GM20000 (cell line): ENCODE measurements around the gene ZNRF3.

ENCODE experiments used
- DNase-seq: peaks from one replicate; pipeline ENCODE4 v3.0.0; 2012; ENCODE audit warnings: low spot score
- TF ChIP-seq, protein P1 (sequence below): IDR thresholded peaks from 2 replicates; pipeline ENCODE4 v1.5.1; 2012; ENCODE audit warnings: mild to moderate bottlenecking, control low read depth; ENCODE audit errors: extremely low read depth, missing control alignments

ZNRF3 gene

DNA sequence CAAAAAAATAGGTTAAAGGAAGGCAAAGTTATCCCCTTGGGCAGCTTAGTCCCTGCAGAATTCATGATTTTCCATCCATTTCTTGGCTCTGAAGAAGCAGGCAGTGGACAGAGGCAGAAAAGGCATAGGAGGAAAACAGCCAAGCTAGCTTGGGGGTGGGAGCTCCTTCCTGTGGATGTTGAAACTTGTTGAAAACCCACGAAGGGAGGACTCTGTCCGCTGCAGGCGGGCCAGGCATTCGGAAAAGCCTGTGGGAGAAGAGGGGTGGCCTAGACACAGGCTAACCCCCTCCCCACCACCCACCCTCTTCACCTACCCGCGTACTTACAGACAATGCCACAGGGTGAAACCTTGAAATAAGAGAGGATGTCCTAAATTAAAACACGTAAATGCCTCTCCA is 106.1 kb downstream of the ZNRF3 start:
- no peak for DNase-seq
- TF ChIP-seq, protein P1, sequence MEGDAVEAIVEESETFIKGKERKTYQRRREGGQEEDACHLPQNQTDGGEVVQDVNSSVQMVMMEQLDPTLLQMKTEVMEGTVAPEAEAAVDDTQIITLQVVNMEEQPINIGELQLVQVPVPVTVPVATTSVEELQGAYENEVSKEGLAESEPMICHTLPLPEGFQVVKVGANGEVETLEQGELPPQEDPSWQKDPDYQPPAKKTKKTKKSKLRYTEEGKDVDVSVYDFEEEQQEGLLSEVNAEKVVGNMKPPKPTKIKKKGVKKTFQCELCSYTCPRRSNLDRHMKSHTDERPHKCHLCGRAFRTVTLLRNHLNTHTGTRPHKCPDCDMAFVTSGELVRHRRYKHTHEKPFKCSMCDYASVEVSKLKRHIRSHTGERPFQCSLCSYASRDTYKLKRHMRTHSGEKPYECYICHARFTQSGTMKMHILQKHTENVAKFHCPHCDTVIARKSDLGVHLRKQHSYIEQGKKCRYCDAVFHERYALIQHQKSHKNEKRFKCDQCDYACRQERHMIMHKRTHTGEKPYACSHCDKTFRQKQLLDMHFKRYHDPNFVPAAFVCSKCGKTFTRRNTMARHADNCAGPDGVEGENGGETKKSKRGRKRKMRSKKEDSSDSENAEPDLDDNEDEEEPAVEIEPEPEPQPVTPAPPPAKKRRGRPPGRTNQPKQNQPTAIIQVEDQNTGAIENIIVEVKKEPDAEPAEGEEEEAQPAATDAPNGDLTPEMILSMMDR, result no peak

DNA sequence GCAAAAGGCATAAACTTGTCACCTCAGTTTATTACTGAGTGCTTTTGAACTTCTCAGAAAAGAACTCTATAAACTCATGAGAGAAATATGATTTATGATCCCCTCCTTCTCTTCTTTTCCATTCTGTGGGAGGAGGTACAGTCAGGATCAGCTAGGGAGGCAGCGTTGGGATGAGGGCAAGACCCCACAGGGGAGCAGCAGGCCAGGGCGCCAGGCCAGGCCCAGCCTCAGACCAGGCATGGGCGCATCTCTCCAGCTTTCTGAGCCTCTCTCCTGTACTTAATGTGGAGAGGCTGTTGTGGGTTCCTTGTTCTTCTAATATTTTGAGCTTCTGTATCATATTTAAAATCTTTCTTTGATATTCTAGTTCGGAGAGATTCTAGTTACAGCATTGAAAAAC is 106.5 kb downstream of the ZNRF3 start:
- TF ChIP-seq, protein P1, result no peak
- DNase-seq, result no peak

DNA sequence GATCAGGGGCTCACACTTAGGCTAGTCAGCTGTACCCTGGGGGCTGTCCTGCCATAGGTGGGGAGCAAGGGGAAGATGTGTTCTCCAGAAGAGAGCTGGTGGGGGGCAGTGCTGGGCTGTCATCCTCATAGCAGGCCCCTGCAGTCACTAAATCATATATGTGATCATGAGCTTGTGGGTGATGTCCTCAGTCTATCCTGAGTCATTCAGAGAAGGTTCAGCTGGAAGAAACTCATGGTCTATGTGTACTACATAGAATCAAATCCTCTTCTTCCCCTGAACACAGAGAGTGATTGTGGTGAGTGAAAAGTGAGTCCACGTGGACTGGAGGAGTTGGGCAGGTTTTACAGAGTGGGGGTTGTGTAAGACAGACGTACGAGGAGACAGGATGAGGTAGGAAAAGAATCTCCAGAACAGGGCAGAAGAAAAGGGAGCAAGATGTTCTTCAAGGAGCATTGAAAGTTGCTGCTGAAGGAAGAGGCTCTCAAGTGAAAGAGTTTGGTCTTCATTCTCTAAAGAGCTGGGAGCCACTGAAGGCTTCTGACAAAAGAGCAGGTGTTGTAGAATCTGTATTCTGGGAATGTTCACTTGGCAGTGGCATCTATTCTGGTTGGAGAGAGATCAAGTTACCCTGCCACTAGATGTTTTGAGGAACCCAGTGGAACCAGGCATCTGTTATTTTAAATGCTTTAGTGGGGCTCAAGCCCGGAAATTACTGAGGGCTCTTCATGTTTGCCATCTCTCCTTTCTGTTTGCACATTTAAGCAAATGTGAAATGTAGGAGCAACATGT is 109.4 kb downstream of the ZNRF3 start:
- TF ChIP-seq, protein P1, result no peak
- no peak for DNase-seq

DNA sequence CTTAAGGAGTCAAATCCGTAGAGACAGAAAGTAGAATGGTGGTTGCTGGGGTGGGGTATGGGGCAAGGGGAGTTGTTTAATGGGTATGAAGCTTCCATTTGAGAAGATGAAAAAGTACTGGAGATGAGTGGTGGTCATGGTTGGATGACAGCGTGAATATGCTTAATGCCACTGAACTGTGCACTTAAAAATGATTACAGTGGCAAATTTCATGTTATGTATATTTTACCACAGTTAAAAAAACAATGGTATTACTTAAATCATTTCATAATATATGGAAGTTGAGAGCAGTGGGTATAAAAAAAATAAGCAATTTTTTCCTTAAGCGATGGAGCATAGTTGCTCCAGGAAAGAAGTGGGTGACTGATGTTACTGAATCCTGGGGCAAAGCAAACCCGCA is 111.2 kb downstream of the ZNRF3 start:
- no peak for DNase-seq
- TF ChIP-seq, protein P1, result no peak

DNA sequence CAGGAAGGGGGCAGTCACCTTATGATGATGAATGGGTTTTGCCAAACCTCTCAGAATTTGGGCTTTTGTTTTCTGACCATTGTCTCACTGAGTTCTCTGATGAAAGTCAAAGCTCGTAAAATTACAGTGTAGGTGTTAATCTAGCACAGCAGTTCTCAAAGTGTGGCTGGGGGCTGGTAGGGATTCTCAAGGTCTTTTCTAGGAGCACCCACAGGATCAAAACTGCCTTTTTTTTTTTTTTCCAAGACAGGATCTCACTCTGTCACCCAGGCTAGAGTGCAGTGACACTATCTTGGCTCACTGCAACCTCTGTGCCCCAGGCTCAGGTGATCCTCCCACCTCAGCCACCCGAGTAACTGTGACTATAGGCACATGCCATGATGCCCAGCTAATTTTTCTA is 112.2 kb downstream of the ZNRF3 start:
- DNase-seq, result no peak

DNA sequence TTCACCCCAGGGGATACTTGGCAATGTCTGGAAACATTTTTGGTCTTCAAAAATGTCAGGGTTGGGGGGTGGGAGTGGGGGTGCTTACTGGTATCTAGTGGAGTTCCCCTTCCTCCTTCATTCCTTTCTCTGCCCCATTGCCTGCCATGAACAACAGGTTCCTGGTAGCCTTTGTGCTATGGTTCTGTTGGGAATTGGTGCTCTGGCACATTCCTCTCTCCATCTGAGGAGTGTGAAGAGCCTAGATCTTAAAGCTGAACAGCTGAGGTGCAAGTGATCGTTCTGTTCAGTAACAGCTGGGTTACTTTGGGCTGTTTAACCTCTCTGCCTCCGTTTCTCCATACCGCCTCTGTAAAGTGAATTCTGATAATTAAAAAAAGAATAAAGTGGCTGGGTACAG is 114.0 kb downstream of the ZNRF3 start:
- TF ChIP-seq, protein P1, result no peak
- no peak for DNase-seq

More for the DNA sequence above, 112.2 kb downstream of the ZNRF3 start:
- TF ChIP-seq, protein P1, result no peak

DNA sequence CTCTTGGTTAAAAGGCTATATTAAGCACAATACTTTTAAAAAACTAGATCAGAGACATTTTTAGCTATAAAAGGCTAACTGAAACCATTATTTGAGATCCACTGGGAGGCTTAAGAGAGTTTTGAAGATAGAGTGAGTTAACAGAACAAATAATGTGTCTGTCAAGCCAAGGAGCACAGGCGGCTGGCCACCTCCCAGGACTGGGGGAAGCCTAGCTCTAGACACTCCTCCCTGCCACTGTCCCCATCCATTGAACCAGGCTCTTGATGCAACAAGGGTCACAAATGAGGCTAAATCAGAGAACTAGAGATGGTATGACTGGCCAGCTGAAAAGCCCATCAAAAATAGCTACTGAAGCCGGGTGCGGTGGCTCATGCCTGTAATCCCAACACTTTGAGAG is 115.3 kb downstream of the ZNRF3 start:
- TF ChIP-seq, protein P1, result no peak
- DNase-seq, result no peak
